ENCODE data around the gene LDB2.

DNA sequence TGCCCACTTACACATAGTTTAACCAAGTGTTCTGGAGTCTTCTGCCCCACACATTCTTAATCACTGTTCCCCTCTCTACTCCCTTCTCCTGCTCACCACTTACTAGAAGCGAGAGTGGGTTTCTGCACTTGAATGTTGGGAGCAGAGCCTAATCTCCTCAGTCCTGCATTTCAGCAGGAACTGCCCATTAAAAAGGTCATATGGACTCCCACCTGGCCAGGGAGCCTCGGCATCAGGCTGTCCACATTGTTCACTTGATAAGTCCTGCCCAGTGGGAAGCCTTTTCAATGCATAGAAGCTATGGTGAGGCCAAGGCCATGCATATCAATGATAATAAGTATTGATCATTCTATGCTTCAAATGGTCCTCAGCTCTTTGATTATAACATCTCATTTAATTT is 144.3 kb downstream of the LDB2 start:
- TF ChIP-seq CEBPB (IDR thresholded peaks at IDR 0.05) (no peak), EGR1 (IDR thresholded peaks at IDR 0.05) (no peak), ZBTB7A (IDR thresholded peaks at IDR 0.05; ENCODE audit: low read depth) (no peak), NFIC (IDR thresholded peaks at IDR 0.05) (no peak), RAD21 (IDR thresholded peaks at IDR 0.05; ENCODE audit: low read depth) (no peak), TEAD4 (IDR thresholded peaks at IDR 0.05) (no peak), MAX (IDR thresholded peaks at IDR 0.05) (no peak)
